HepG2 (cell line): ENCODE data around the gene ERF. TPM values are rescaled to one million over a fixed set of nuclear protein-coding genes. Genes with fewer than 3 reads are reported as not detected.

Source experiments
- MLX ChIP-seq: IDR thresholded peaks from 2 replicates; pipeline ENCODE4 v1.6.1; 2016
- MXD4 ChIP-seq: IDR thresholded peaks from 2 replicates; pipeline ENCODE4 v1.6.1; 2016; ENCODE audit warnings: mild to moderate bottlenecking, missing biosample characterization, missing genetic modification reagents
- NFE2L1 ChIP-seq: sonication (generic); formaldehyde crosslinking; IDR thresholded peaks from 2 replicates; pipeline ENCODE4 v1.4.0; 2020; ENCODE audit warnings: missing genetic modification reagents, mild to moderate bottlenecking, borderline replicate concordance
- PITX1 ChIP-seq: sonication (generic); formaldehyde crosslinking; IDR thresholded peaks from 2 replicates; pipeline ENCODE4 v1.5.1; 2020; ENCODE audit warnings: mild to moderate bottlenecking, missing genetic modification reagents
- RAD21 ChIP-seq: fragments of 450-650 bp; formaldehyde crosslinking; IDR thresholded peaks from 2 replicates; pipeline ENCODE4 v1.5.0; 2020; ENCODE audit warnings: mild to moderate bottlenecking
- SIN3A ChIP-seq: IDR thresholded peaks from 2 replicates; pipeline ENCODE4 v1.6.1; 2011; ENCODE audit warnings: low read depth, mild to moderate bottlenecking, control low read depth, low read length, borderline replicate concordance
- SOX13 ChIP-seq, 3 experiments: fragments of 450-650 bp in 1 of 3; sonication (generic) in 1 of 3; formaldehyde crosslinking in 1 of 3; IDR thresholded peaks in 2 of 3; conservative IDR thresholded peaks in 1 of 3; 2 replicates each; pipeline versions ENCODE4 v1.5.0 to v1.6.1; 2016 to 2020; ENCODE audit warnings: antibody characterized with exemption in 1 of 3, mild to moderate bottlenecking in 1 of 3, missing compliant biosample characterization in 1 of 3, missing genetic modification reagents in 1 of 3, moderate library complexity in 1 of 3
- SOX6 ChIP-seq, 2 experiments: fragments of 450-650 bp in 1 of 2; sonication (generic) in 1 of 2; formaldehyde crosslinking in 1 of 2; IDR thresholded peaks; 2 replicates each; pipeline versions ENCODE4 v1.4.0 to v1.6.1; 2017 to 2020; ENCODE audit warnings: antibody characterized with exemption in 1 of 2, mild to moderate bottlenecking in 1 of 2, missing genetic modification reagents in 1 of 2
- SRSF1 ChIP-seq: fragments of 200-400 bp; formaldehyde crosslinking; optimal IDR thresholded peaks from 2 replicates; pipeline ENCODE3; 2017; ENCODE audit warnings: mild to moderate bottlenecking, low read depth, low read length, moderate library complexity
- SYNCRIP ChIP-seq: fragments of 200-400 bp; formaldehyde crosslinking; IDR thresholded peaks from 2 replicates; pipeline ENCODE4 v1.6.1; 2018; ENCODE audit warnings: mild to moderate bottlenecking, low read depth, low read length; ENCODE audit not compliant: insufficient read depth
- TBX2 ChIP-seq: sonication (generic); formaldehyde crosslinking; IDR thresholded peaks from 2 replicates; pipeline ENCODE4 v1.5.0; 2020; ENCODE audit warnings: missing genetic modification reagents, mild to moderate bottlenecking, borderline replicate concordance
- THYN1 ChIP-seq: sonication (generic); formaldehyde crosslinking; IDR thresholded peaks from 2 replicates; pipeline ENCODE4 v1.8.1; 2023; ENCODE audit warnings: low read depth, mild to moderate bottlenecking, moderate library complexity, missing genetic modification reagents, borderline replicate concordance
- ZFP91 ChIP-seq: sonication (generic); formaldehyde crosslinking; IDR thresholded peaks from 2 replicates; pipeline ENCODE4 v1.9.0; 2022; ENCODE audit warnings: missing genetic modification reagents, mild to moderate bottlenecking, borderline replicate concordance
- ZNF282 ChIP-seq: fragments of 450-650 bp; IDR thresholded peaks from 2 replicates; pipeline ENCODE4 v1.6.1; 2018; ENCODE audit not compliant: partially characterized antibody
- ZNF598 ChIP-seq: sonication (generic); formaldehyde crosslinking; IDR thresholded peaks from 2 replicates; pipeline ENCODE4 v1.5.1; 2020; ENCODE audit warnings: mild to moderate bottlenecking, missing genetic modification reagents, borderline replicate concordance
- ZNF678 ChIP-seq: sonication (generic); formaldehyde crosslinking; IDR thresholded peaks from 2 replicates; pipeline ENCODE4 v1.4.0; 2020; ENCODE audit warnings: mild to moderate bottlenecking, missing genetic modification reagents
- ZNF782 ChIP-seq: sonication (generic); formaldehyde crosslinking; IDR thresholded peaks from 2 replicates; pipeline ENCODE4 v1.4.0; 2020; ENCODE audit warnings: missing genetic modification reagents, mild to moderate bottlenecking, borderline replicate concordance
- ZSCAN30 ChIP-seq: sonication (generic); formaldehyde crosslinking; IDR thresholded peaks from 2 replicates; pipeline ENCODE4 v1.5.0; 2020; ENCODE audit warnings: mild to moderate bottlenecking, missing genetic modification reagents
- polyA plus RNA-seq, 8 experiments: library from polyadenylated mRNA; depleted of rRNA in 3 of 8; stranded (reverse) in 7 of 8; unstranded in 1 of 8; fragments of >200 nt; fragmentation: Illumina TruSeq in 4 of 8; extraction: Trizol in 4 of 8; gene quantifications; 2 replicates each; pipeline versions ENCODE4 v1.2.1 to v1.2.3, GENCODE V29; 2011 to 2016; ENCODE audit warnings: low read depth in 4 of 8, missing spikeins in 1 of 8, mixed read lengths in 1 of 8; ENCODE audit not compliant: insufficient read depth in 1 of 8
- total RNA-seq, 5 experiments: library from RNA; depleted of rRNA; stranded (reverse); fragments of >200 nt; fragmentation: Illumina TruSeq; extraction: Trizol; gene quantifications; 2 replicates each; pipeline ENCODE4 v1.2.3, GENCODE V29; 2016; ENCODE audit warnings: low read depth in 1 of 5
- TF ChIP-seq, protein P1 (sequence below): sonication (generic); formaldehyde crosslinking; IDR thresholded peaks from 2 replicates; pipeline ENCODE4 v1.8.0; 2022; ENCODE audit warnings: low read depth, missing genetic modification reagents
- TF ChIP-seq, protein P2 (sequence below): sonication (generic); formaldehyde crosslinking; IDR thresholded peaks from 2 replicates; pipeline ENCODE4 v1.4.0; 2020; ENCODE audit warnings: missing genetic modification reagents, borderline replicate concordance

The ERF gene
- total and polyA plus RNA-seq, 2 of the 13 experiments (the other 11 are each of a cell fraction or from before 2014, with no cell fraction given), result 67.1 to 69.9 TPM

DNA sequence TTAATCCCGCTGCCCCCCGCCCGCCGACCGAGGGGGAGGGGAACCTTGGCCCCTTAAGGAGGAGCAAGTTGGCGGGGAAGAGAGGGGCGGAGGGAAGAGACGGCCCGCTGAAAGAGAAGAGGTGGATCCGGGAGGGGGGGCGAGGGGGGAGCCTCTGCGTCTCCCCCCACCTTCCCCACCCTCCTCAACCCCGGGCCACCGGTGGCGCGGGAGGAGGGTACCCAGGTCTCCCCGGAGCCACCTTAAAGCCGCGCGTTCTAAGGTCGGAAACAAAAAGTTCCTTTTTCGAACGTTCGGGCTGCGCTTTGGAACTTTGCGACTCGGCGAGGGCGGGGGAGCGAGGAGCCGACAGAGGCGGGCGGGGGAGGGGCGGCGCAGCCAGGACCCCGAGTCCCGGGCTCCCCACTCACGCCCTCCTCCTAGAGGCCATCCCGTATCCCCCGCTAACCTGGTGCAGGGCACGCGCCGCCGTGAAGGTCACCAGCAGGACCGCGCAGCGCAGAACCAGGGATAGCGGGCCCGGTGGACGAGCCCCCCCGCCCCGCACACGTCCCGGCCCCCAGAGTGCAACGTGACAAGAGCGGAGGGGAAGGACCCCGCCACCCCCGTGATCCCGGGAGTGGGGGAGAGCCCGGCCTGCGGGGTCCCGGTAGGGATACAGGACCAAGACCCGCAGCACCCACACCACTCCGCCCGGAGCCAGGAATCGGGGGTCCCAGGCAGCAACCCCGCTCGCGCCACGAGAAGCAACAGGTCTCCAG is 659 bp downstream of the ERF start (continued):
- no peak for TF ChIP-seq ZNF678 (CRISPR knock-in tag)
- no peak for TF ChIP-seq ZNF598 (CRISPR knock-in tag)
- 0 out of 2 replicates have a peak, but pooled peaks have one; percentile 8 for TF ChIP-seq SIN3A
- TF ChIP-seq SYNCRIP, result no peak
- TF ChIP-seq, protein P1, sequence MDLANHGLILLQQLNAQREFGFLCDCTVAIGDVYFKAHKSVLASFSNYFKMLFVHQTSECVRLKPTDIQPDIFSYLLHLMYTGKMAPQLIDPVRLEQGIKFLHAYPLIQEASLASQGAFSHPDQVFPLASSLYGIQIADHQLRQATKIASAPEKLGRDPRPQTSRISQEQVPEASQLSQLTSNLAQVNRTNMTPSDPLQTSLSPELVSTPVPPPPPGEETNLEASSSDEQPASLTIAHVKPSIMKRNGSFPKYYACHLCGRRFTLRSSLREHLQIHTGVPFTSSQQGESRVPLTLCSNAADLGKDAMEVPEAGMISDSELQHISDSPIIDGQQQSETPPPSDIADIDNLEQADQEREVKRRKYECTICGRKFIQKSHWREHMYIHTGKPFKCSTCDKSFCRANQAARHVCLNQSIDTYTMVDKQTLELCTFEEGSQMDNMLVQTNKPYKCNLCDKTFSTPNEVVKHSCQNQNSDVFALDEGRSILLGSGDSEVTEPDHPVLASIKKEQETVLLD (CRISPR knock-in tag), result peak; percentile 70
- TF ChIP-seq ZSCAN30 (CRISPR knock-in tag), result no peak
- TF ChIP-seq RAD21 (CRISPR knock-in tag), result peak; percentile 27; the same call in 1 of the 2 replicates
- peak; percentile 54 for TF ChIP-seq ZFP91 (CRISPR knock-in tag)
- peak; percentile 73 for TF ChIP-seq PITX1
- TF ChIP-seq ZNF282, result no peak
- TF ChIP-seq SOX13 (IDR thresholded peaks at IDR 0.05), result no peak
- no peak for TF ChIP-seq SOX13 (CRISPR knock-in tag; conservative IDR thresholded peaks at IDR 0.05 in 1 of 2, IDR thresholded peaks at IDR 0.05 in 1 of 2)
- peak; percentile 98 for TF ChIP-seq SRSF1
- TF ChIP-seq, protein P2, sequence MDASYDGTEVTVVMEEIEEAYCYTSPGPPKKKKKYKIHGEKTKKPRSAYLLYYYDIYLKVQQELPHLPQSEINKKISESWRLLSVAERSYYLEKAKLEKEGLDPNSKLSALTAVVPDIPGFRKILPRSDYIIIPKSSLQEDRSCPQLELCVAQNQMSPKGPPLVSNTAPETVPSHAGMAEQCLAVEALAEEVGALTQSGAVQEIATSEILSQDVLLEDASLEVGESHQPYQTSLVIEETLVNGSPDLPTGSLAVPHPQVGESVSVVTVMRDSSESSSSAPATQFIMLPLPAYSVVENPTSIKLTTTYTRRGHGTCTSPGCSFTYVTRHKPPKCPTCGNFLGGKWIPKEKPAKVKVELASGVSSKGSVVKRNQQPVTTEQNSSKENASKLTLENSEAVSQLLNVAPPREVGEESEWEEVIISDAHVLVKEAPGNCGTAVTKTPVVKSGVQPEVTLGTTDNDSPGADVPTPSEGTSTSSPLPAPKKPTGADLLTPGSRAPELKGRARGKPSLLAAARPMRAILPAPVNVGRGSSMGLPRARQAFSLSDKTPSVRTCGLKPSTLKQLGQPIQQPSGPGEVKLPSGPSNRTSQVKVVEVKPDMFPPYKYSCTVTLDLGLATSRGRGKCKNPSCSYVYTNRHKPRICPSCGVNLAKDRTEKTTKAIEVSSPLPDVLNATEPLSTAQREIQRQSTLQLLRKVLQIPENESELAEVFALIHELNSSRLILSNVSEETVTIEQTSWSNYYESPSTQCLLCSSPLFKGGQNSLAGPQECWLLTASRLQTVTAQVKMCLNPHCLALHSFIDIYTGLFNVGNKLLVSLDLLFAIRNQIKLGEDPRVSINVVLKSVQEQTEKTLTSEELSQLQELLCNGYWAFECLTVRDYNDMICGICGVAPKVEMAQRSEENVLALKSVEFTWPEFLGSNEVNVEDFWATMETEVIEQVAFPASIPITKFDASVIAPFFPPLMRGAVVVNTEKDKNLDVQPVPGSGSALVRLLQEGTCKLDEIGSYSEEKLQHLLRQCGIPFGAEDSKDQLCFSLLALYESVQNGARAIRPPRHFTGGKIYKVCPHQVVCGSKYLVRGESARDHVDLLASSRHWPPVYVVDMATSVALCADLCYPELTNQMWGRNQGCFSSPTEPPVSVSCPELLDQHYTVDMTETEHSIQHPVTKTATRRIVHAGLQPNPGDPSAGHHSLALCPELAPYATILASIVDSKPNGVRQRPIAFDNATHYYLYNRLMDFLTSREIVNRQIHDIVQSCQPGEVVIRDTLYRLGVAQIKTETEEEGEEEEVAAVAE, result peak; percentile 65; the same call in 1 of the 2 replicates
- TF ChIP-seq TBX2 (CRISPR knock-in tag), result peak; percentile 26; the same call in 1 of the 2 replicates
- no peak for TF ChIP-seq MLX (CRISPR knock-in tag)
- no peak for TF ChIP-seq THYN1 (CRISPR knock-in tag)
- TF ChIP-seq ZNF782 (CRISPR knock-in tag), result 0 out of 2 replicates have a peak, but pooled peaks have one; percentile 18
- no peak for TF ChIP-seq SOX6 (IDR thresholded peaks at IDR 0.05)
- 0 out of 2 replicates have a peak, but pooled peaks have one; percentile 34 for TF ChIP-seq SOX6 (CRISPR knock-in tag; IDR thresholded peaks at IDR 0.05)
- TF ChIP-seq MXD4 (CRISPR knock-in tag), result no peak
- no peak for TF ChIP-seq NFE2L1 (CRISPR knock-in tag)
